ENCODE results near the gene SCAND1. TPM values are rescaled to one million over a fixed set of nuclear protein-coding genes. Genes with fewer than 3 reads are reported as not detected.
A peak's percentile ranks its signal among the peaks of the same experiment; 100 is the strongest.

The SCAND1 gene
- polyA plus RNA-seq, 3 donors: 43.6 to 227 (median 160) TPM

GRCh38 chr20:35934050-35934449, 20.3 kb downstream of the SCAND1 start:
- peaks cover 64 to 93% of the 10 kb centered on the region in 2 donors for H3K36me3 ChIP-seq (replicated peaks in 1 of 2; ENCODE audit: control insufficient read depth in 1 of 2, insufficient read depth in 2 of 2, low read length in 2 of 2)
- H2AFZ ChIP-seq (ENCODE audit: insufficient read depth, low read depth, low read length, poor library complexity, severe bottlenecking): no peak overlapping the region
- WGBS (ENCODE audit: insufficient coverage): 100% methylated on average over 1 of the region's 4 CpGs
- no peaks in the 10 kb centered on the region for H3K27me3 Mint-ChIP-seq (ENCODE audit: low read depth in 3 of 3)
- H3K4me2 ChIP-seq (replicated peaks; ENCODE audit: extremely low read depth, low read length, poor library complexity, severe bottlenecking): no peak overlapping the region
- TF ChIP-seq CTCF (IDR thresholded peaks at IDR 0.05): no peak
- peaks cover 72 to 93% of the 10 kb centered on the region in 2 donors for H3K36me3 Mint-ChIP-seq
- no peaks in the 10 kb centered on the region for H3K27me3 ChIP-seq (ENCODE audit: control insufficient read depth in 2 of 2, insufficient read depth in 2 of 2, low read length in 2 of 2)
- intact Hi-C loops (cut with micrococcal nuclease): no loop called here
- H3K4me1 Mint-ChIP-seq: no peaks in the 10 kb centered on the region
- no peaks in the 10 kb centered on the region for H3K9me3 ChIP-seq (replicated peaks in 1 of 2; ENCODE audit: control insufficient read depth in 1 of 2, insufficient read depth in 1 of 2, low read length in 2 of 2)
- H3K4me3 ChIP-seq (replicated peaks in 1 of 3; ENCODE audit: low read depth in 2 of 3, low read length in 3 of 3): no peak overlapping the region
- no peak overlapping the region for H3K27ac ChIP-seq (ENCODE audit: low read depth in 1 of 2, low read length in 2 of 2)
- H3K4me3 Mint-ChIP-seq: no peak overlapping the region
- H3K4me1 ChIP-seq (ENCODE audit: control insufficient read depth in 1 of 2, insufficient read depth in 2 of 2, low read length in 2 of 2): no peaks in the 10 kb centered on the region
- no peak overlapping the region for H3K9ac ChIP-seq (ENCODE audit: insufficient read depth, low read length, poor library complexity, severe bottlenecking)
- H3K27ac Mint-ChIP-seq: peak overlapping the region in 1 of 7 donors; percentile 2
- H3K9me3 Mint-ChIP-seq: peaks cover 0 to 1% (median 0%) of the 10 kb centered on the region in 7 donors
- DNase-seq: no peak
- no peaks in the 10 kb centered on the region for H3K79me2 ChIP-seq (ENCODE audit: insufficient read depth, low read length)
- peaks cover 15% of the 10 kb centered on the region for H4K20me1 ChIP-seq (ENCODE audit: insufficient read depth, low read length)

GRCh38 chr20:35929301-35929700, 25.0 kb downstream of the SCAND1 start:
- no peaks in the 10 kb centered on the region for H3K4me1 Mint-ChIP-seq
- H4K20me1 ChIP-seq (ENCODE audit: insufficient read depth, low read length): peaks cover 3% of the 10 kb centered on the region
- no peaks in the 10 kb centered on the region for H3K9me3 Mint-ChIP-seq
- H3K4me3 ChIP-seq (replicated peaks in 1 of 3; ENCODE audit: low read depth in 2 of 3, low read length in 3 of 3): no peak overlapping the region
- H3K4me3 Mint-ChIP-seq: no peak overlapping the region
- DNase-seq: no peak
- no peaks in the 10 kb centered on the region for H3K9me3 ChIP-seq (replicated peaks in 1 of 2; ENCODE audit: control insufficient read depth in 1 of 2, insufficient read depth in 1 of 2, low read length in 2 of 2)
- peaks cover 62 to 87% of the 10 kb centered on the region in 2 donors for H3K36me3 ChIP-seq (replicated peaks in 1 of 2; ENCODE audit: control insufficient read depth in 1 of 2, insufficient read depth in 2 of 2, low read length in 2 of 2)
- no peaks in the 10 kb centered on the region for H3K27me3 Mint-ChIP-seq (ENCODE audit: low read depth in 3 of 3)
- TF ChIP-seq CTCF (IDR thresholded peaks at IDR 0.05): no peak
- no peaks in the 10 kb centered on the region for H3K79me2 ChIP-seq (ENCODE audit: insufficient read depth, low read length)
- no peaks in the 10 kb centered on the region for H3K4me1 ChIP-seq (ENCODE audit: control insufficient read depth in 1 of 2, insufficient read depth in 2 of 2, low read length in 2 of 2)
- 100% methylated on average over 2 of the region's 2 CpGs for WGBS (ENCODE audit: insufficient coverage)
- peak overlapping the region in 1 of 7 donors; percentile 36 for H3K27ac Mint-ChIP-seq
- peaks cover 69 to 89% of the 10 kb centered on the region in 2 donors for H3K36me3 Mint-ChIP-seq
- no peaks in the 10 kb centered on the region for H3K27me3 ChIP-seq (ENCODE audit: control insufficient read depth in 2 of 2, insufficient read depth in 2 of 2, low read length in 2 of 2)
- H2AFZ ChIP-seq (ENCODE audit: insufficient read depth, low read depth, low read length, poor library complexity, severe bottlenecking): no peak overlapping the region
- intact Hi-C loops (cut with micrococcal nuclease): no loop called here
- no peak overlapping the region for H3K27ac ChIP-seq (ENCODE audit: low read depth in 1 of 2, low read length in 2 of 2)
- H3K9ac ChIP-seq (ENCODE audit: insufficient read depth, low read length, poor library complexity, severe bottlenecking): no peak overlapping the region
- H3K4me2 ChIP-seq (replicated peaks; ENCODE audit: extremely low read depth, low read length, poor library complexity, severe bottlenecking): no peak overlapping the region
